Stimulated activated CD8-positive, alpha-beta memory T cell treated with anti-CD3 and anti-CD28 coated beads, Interleukin-7, amount 100 ng/mL, for 1 hour (primary cell): Measurements from ENCODE around the gene RIOK1.
"Not testable (repeated sequence)": the region's sequence is repeated elsewhere in the genome, so short reads cannot be mapped to it uniquely, and the experiment has no call there.

Source experiments
- DNase-seq, 2 donors: peaks; one replicate each; pipeline ENCODE4 v3.0.0-alpha.2; 2020; ENCODE audit warnings: low read depth in 2 of 2

RIOK1 gene

DNA sequence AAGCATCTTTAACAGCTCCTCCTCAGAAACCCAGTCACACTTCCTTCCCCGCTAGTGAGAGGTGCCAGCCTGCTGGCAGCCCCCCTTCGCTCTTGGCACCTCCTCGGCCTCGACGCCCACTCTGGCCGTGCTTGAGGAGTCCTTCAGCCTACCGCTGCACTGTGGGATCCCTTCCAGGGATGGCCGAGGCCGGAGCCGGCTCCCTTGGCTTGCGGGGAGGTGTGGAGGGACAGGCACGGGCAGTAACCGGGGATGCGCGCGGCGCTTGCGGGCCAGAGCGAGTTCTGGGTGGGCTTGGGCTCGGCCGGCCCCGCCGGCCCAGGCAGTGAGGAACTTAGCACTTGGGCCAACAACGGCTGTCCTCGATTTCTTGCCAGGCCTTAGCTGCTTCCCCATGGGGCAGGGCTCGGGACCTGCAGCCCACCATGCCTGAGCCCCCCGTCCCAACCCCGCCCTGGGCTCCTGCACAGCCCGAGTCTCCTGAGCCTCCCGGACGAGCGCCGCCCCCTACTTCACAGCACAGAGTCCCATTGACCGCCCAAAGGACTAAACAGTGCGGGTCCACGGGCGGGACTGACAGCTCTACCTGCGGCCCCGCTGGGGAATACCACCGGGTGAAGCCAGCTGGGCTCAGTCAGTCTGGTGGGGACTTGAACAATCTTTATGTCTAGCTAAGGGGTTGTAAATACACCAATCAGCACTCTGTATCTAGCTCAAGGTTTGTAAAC lies 51.6 kb downstream of the RIOK1 start:
- no peak for DNase-seq

DNA sequence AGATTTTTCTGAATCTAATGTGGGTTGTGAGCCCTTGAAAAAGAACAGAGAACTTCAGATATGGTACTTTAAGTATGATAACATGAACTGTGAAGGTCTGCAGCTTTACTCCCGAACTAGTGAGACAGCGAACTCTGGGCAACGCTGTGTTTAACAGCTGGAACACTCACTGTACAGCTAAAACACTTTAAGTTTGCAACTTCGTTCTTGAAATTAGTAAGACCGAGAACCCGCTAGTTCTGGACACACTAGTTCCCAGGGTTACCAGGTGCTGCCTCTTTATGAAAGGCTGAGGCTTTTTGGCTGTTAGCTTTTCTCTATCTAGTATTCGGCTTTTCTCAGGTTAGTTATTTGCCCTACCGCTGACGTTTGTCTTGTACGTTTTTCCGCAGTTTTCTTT lies 52.9 kb downstream of the RIOK1 start:
- DNase-seq, result no peak

DNA sequence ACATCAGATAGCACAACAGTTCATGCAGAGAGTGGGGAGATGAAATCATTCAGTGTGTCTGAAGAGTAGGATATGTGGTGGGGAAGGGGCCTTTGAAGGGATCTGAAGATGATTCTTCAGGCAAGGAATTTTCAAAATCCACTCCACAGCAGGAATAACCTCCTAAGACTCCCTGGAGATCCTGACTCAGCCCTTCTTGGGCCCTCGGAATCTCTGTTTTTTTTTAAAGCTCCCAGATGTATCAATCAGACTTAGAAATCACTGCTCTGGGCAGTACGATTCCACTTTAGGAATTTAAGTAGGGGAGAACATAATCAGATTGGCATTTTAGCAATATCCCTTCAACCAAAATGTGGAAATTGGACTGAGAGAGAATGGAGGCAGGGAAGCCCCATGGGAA lies 55.5 kb downstream of the RIOK1 start:
- DNase-seq, result no peak

DNA sequence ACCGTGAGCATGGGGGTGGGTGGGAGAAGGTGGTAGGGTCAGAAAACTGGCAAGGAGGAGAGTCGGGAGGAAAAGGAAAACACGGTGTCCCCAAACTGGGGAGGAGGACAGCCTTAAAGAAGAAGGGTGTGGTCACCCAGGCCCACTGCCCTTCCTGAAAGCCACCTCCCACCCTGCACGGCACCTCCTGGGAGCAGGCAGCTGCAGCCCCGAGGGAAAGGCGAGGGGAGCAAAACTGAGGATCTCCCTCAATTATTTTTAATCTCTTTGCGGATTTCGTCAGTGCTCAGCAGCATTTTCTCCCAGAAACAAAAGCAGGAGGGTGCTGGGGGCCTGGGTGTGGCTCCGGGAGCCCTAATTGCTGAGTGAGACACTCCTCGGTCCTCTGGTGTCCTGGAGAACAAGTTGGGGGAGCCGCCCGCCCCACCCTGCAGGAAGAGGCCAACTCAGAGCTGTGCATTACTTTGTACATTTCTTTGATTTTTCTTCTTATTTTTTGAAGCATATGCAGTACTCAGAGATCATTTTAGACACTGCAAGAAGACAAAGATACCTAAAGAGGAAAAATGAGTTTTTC lies 56.4 kb downstream of the RIOK1 start:
- DNase-seq, result no peak

DNA sequence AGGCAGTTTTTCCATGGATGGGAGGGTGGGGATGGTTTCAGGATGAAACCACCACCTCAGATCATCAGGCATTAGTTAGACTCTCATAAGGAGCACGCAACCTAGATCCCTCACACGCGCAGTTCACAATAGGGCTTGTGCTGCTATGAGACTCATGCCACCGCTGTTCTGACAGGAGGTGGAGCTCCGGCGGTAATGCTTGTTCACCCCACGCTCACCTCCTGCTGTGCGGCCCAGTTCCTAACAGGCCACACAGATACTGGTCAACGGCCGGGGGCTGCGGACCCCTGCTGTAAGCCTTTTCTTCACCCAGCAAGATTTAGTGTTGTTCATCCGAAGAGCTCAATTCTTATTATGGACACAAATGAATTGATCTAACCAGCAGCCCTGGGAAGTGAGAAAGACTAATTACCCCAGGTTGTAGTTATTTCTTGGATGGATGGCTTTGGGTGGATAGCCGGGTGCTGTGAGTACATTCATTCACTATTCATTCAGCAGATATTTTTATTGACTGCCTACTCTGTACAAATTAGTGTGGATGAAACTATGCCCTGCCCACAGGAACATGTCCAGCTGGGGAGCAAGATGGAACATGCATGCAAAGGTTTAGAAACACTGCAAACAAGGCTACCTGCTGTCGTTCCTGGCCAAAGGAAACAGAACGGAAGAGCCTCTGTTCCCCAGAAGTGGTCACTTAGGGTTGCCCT lies 57.2 kb downstream of the RIOK1 start:
- no peak for DNase-seq

DNA sequence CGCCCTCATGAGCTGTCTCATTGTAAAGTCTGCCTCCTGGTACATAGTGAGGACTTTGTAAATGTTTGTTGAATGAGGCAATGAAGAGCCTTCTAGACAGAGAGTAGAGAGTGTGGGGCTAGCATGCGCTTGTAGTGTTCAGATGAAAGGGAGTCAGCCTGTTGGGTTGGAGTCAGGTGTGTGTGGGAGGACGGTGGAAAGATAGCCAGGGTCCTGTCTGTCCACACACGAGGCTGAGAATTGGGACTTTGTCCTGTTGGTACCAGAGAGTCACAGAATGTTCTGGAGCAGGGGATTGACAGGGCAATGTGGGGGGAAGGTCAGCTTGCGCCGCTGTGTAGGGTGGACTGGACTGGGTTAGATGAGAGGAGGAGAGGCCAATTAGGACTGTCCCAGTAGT lies 58.6 kb downstream of the RIOK1 start:
- DNase-seq, result no peak

DNA sequence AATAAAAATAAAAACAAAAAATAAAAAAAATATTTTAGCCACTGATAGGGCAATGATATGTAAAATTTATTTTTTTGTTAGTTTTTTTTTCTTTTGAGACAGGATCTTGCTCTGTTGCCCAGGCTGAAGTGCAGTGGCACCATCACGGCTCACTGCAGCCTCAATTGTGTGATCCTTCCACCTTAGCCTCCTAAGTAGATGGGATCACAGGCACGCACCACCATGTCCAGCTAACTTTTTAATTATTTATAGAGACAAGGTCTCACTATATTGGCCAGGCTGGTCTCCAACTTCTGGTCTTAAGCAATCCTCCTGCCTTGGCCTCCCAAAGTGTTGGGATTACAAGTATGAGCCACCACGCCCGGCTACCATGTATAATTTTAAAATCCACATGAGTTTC lies 59.4 kb downstream of the RIOK1 start:
- no peak for DNase-seq

DNA sequence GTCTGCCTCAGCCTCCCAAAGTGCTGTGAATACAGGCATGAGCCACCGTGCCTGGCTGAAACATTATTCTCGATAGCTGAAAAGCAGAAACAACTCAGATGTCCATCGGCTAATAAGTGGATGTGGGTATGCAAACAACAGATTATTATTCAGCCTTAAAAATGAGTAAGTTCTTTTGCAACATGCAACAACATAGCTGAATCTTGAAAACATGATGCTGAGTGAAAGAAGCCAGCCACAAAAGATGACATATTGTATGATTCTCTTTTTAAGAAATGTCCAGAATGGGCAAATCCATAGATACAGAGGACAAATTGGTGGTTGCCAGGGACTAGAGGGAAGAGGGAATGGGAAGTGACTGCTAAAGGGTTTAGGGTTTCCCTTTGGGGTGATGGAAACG lies 61.7 kb downstream of the RIOK1 start:
- no peak for DNase-seq

DNA sequence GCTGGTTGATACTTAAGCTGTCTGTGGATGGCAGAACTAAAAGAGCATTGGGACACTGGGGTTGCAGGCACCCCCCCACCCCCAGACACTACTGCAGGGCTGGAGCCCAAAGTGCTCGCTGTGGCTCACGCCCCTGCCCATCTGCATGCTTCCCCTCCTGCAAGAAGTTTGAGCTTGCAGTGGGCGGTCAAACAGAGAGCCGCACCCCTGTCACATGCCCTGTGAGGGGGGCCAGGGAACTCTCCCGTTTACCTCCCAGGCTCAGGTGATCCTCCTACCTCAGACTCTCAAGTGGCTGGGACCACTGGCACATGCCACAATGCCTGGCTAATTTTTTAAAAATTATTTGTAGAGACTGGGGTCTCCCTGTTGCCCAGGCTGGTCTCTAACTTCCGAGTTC lies 63.3 kb downstream of the RIOK1 start:
- no peak for DNase-seq

DNA sequence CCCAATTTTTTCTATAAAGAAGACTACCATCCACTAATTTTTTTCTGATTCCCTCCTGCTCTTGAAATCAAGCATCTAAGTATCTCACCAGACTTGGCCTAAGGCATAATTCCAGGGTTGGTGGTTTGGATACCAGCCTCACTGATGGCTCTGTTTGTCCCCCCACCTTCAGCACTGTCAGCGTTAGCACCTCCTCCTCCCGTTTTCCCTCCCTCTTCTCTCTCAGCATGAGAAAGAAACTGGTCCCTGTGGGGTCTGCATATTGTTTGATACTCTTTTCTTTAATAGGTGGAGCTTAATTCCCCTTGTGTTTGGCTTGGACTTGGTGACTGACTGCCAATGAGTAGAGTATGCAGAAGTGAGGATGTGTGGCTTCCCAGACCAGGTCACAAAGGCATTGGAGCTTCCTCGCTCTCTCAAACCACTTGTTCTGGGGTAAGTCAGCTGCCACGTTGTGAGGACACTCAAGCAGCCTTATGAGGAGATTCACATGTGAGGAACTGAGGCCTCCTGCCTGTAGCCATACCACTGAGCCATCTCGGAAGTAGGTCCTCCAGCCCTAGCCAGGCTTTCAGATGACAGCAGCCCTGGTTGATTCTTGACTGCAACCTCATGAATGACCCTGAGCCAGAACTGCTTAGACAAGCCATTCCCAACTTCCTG lies 65.2 kb downstream of the RIOK1 start:
- DNase-seq, result no peak

DNA sequence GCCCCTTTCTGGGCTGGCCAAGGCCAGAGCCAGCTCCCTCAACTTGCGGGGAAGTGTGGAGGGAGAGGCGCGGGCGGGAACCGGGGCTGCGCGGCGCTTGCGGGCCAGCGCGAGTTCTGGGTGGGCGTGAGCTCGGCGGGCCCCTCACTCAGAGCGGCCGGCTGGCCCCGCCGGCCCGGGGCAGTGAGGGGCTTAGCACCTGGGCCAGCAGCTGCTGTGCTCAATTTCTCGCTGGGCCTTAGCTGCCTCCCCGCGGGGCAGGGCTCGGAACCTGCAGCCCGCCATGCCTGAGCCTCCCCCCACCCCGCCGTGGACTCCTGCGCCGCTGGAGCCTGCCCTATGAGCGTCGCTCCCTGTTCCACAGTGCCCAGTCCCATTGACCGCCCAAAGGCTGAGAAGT lies 66.7 kb downstream of the RIOK1 start:
- DNase-seq, result not testable (repeated sequence)

DNA sequence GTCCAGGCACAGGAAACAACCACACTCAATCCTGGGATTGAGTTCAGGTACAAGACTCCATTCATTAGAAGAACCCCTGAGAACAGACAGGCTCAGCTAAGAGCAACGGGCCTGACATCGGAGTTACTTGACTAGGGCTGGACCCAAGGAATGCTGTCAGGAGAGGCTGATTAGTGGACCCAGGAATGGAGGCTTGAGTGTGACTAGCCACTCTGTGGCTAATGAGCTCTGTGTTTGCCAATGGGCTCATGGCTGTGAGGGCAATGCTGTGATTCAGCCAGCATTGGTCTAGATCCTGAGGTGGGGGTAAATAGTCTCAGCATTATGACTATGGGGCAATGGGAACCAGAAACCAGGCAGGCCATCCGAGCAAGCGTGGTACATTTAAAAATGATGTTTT lies 71.8 kb downstream of the RIOK1 start:
- no peak for DNase-seq

DNA sequence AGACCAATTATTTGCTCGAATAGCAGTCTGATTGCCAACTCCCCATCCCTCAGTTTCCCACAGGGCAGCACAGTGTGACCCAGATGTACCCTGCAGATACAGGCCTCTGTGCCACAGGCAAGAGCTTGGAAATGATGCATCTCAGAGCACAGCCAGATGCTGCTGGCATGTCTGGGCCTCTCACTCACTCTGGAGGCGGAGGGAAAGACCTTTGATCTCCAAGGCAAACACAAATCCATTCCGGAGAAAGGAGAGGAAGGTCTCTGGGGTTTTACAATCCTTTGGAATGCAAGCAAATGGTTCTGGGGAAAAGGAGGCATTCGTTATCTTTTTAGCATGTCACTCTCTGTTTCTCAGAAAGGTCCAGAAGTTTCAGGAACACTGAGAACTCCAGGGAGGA lies 74.2 kb downstream of the RIOK1 start:
- DNase-seq, result no peak

DNA sequence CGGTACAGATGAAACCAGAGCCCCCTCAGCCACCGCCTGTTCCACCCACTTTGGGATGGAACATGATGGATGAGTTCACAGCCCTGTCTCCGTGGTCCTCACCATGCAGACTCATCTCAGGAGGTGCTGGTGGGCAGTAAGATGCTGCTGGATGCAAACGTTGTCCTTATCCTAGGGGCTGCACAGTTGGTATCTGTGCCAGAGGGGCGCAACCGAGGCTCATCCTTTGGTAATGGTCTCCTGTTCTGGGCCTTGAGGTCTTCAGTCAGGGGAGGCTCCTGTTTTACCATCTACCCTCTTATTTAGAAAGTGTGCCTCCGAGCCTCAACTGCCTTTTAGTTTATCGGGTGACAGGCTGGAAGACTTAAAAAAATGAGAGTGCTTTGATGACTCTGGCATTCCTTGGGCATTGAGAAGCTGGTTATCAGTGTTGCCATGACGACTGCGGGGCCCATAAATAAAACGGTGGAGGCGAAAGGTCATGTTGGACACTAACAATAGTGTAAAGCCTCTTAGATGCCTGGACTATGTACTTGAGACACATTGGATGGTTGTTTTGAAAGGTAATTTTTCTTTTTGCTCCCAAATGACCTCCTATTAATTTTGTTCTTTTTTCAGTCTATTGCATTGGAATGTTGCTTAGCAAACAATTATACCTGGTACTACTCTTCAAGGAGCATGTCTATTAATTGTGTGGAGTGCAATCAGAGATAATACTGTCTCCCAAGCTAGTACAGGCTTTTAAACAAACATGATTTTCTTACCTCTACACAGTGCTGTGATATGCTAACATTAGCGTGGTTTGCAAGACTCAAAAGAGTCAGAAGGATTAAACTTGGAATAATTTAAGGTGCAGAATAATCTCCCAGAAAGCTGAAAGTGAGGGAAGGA lies 77.6 kb downstream of the RIOK1 start:
- no peak for DNase-seq
